Measurements from ENCODE around the gene ADAM10.

DNA sequence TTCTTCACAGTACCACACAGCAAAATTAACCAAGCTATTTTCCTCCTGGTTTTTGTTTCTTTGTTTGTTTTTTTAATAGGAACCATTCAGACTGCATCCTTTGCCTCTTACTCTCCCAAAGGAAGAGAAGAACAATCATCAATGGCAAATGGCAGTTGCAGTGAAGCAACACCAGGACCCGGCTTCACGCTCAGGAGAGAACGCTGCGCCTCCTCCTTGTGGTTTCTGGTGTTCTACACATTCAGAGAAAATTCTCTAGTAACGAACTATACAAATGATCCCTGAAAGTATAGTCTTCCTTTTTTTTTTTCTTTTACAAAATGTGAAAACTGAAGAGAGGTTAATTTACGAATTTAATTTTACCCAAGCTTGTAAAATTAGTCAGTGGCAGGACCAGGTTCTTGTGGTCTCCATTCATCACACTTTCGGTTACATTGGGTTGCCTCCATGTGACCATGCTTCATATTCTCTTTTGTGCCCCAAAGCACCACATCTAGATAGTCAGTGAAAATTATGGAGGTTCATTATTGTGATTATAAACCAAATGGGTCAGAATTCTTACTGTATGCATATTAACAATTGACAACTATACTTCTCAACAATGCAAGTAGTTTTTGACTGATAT lies 11.0 kb upstream of the ADAM10 start:
- TF ChIP-seq, protein P1, sequence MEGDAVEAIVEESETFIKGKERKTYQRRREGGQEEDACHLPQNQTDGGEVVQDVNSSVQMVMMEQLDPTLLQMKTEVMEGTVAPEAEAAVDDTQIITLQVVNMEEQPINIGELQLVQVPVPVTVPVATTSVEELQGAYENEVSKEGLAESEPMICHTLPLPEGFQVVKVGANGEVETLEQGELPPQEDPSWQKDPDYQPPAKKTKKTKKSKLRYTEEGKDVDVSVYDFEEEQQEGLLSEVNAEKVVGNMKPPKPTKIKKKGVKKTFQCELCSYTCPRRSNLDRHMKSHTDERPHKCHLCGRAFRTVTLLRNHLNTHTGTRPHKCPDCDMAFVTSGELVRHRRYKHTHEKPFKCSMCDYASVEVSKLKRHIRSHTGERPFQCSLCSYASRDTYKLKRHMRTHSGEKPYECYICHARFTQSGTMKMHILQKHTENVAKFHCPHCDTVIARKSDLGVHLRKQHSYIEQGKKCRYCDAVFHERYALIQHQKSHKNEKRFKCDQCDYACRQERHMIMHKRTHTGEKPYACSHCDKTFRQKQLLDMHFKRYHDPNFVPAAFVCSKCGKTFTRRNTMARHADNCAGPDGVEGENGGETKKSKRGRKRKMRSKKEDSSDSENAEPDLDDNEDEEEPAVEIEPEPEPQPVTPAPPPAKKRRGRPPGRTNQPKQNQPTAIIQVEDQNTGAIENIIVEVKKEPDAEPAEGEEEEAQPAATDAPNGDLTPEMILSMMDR (conservative IDR thresholded peaks at IDR 0.05; ENCODE audit: low read depth, low read length), result no peak
- no peak for TF ChIP-seq RFX5 (IDR thresholded peaks at IDR 0.05; ENCODE audit: low read depth, low read length)
- TF ChIP-seq FOS (IDR thresholded peaks at IDR 0.05; ENCODE audit: low read depth, low read length), result no peak
- no peak for TF ChIP-seq POLR2A (IDR thresholded peaks at IDR 0.05; ENCODE audit: low read depth, low read length)
- TF ChIP-seq RAD21 (IDR thresholded peaks at IDR 0.05; ENCODE audit: low read length), result no peak
- no peak for TF ChIP-seq SMC3 (IDR thresholded peaks at IDR 0.05; ENCODE audit: low read depth, low read length)
- TF ChIP-seq, protein P2, sequence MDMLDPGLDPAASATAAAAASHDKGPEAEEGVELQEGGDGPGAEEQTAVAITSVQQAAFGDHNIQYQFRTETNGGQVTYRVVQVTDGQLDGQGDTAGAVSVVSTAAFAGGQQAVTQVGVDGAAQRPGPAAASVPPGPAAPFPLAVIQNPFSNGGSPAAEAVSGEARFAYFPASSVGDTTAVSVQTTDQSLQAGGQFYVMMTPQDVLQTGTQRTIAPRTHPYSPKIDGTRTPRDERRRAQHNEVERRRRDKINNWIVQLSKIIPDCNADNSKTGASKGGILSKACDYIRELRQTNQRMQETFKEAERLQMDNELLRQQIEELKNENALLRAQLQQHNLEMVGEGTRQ (IDR thresholded peaks at IDR 0.05; ENCODE audit: low read depth, low read length), result no peak
- no peak for TF ChIP-seq BHLHE40 (IDR thresholded peaks at IDR 0.05; ENCODE audit: low read depth, low read length)
- TF ChIP-seq MXI1 (IDR thresholded peaks at IDR 0.05; ENCODE audit: borderline replicate concordance, low read depth, low read length), result no peak
- no peak for TF ChIP-seq RCOR1 (IDR thresholded peaks at IDR 0.05; ENCODE audit: insufficient replicate concordance, low read length)
- no peak for TF ChIP-seq MAZ (IDR thresholded peaks at IDR 0.05; ENCODE audit: borderline replicate concordance, low read depth, low read length)
- TF ChIP-seq CHD1 (IDR thresholded peaks at IDR 0.05; ENCODE audit: low read depth, low read length), result no peak
